ENCODE measurements around the gene STARD3NL. TPM values are rescaled to one million over a fixed set of nuclear protein-coding genes. Genes with fewer than 3 reads are reported as not detected.
"Not testable (repeated sequence)": the region's sequence is repeated elsewhere in the genome, so short reads cannot be mapped to it uniquely, and the experiment has no call there.

The STARD3NL gene
- total and polyA plus RNA-seq, 10 of the 15 experiments (the other 5 are each of a cell fraction or from before 2014, with no cell fraction given): 66.1 to 133 (median 85.7) TPM

GRCh38 chr7:38239129-38239528, 61.1 kb downstream of the STARD3NL start:
- H3K4me2 ChIP-seq (ENCODE audit: control insufficient read depth, insufficient read depth); H3K9me3 ChIP-seq (replicated peaks; ENCODE audit: control insufficient read depth, insufficient read depth, low read length); ATAC-seq; H3K79me2 ChIP-seq (ENCODE audit: control insufficient read depth, insufficient read depth, low read length); in situ Hi-C loops (cut with MboI); H3K27me3 ChIP-seq (replicated peaks in 1 of 2; ENCODE audit: control insufficient read depth in 2 of 2, insufficient read depth in 2 of 2, low read length in 1 of 2); SMC1A ChIA-PET (ENCODE audit: uncharacterized antibody, unreplicated experiment); H2AFZ ChIP-seq (ENCODE audit: control insufficient read depth, low read depth, low read length); H3K36me3 ChIP-seq (ENCODE audit: control insufficient read depth in 2 of 2, insufficient read depth in 2 of 2, low read length in 1 of 2); H3K27ac ChIP-seq (ENCODE audit: control insufficient read depth, insufficient read depth); H3K4me3 ChIP-seq; DNase-seq (ENCODE audit: low read depth, low spot score); RAD21 ChIA-PET (ENCODE audit: unreplicated experiment); H3K9ac ChIP-seq (ENCODE audit: control insufficient read depth, insufficient read depth, low read length); BruUV-seq (replicated peaks); POLR2A ChIA-PET; intact Hi-C loops (cut with micrococcal nuclease; ENCODE audit: unreplicated experiment); H4K20me1 ChIP-seq (ENCODE audit: control insufficient read depth, insufficient read depth); H3K4me1 ChIP-seq (ENCODE audit: control insufficient read depth, insufficient read depth, low read length); FAIRE-seq: not testable (repeated sequence)
- 49% methylated on average over 10 of the region's 10 CpGs for WGBS (ENCODE audit: insufficient coverage, insufficient replicate concordance, low lambda C conversion rate, missing lambda C conversion rate)
- CTCF ChIA-PET: interaction anchor here (0.9 kb wide), 1 partner anchor 92 kb away, joined by 3 read pairs; no protein-coding TSS in a partner anchor

GRCh38 chr7:38241071-38241470, 63.0 kb downstream of the STARD3NL start:
- ATAC-seq: no peak
- SMC1A ChIA-PET (ENCODE audit: uncharacterized antibody, unreplicated experiment): interaction anchor here (1.4 kb wide), 1 partner anchor 26 kb away, joined by 5 read pairs; no protein-coding TSS in a partner anchor
- TF ChIP-seq POLR2AphosphoS5 (IDR thresholded peaks at IDR 0.05; ENCODE audit: low read length) (no peak), RB1 (IDR thresholded peaks at IDR 0.05; ENCODE audit: borderline replicate concordance) (no peak), TCF7 (IDR thresholded peaks at IDR 0.05; ENCODE audit: borderline replicate concordance) (no peak), BCLAF1 (IDR thresholded peaks at IDR 0.05) (no peak), E2F8 (IDR thresholded peaks at IDR 0.05; ENCODE audit: low read depth, partially characterized antibody) (no peak), ZBED1 (IDR thresholded peaks at IDR 0.05; ENCODE audit: borderline replicate concordance) (no peak), GATAD2B (conservative IDR thresholded peaks at IDR 0.05; ENCODE audit: low read depth) (no peak), RELB (IDR thresholded peaks at IDR 0.05; ENCODE audit: low read depth) (no peak), TAF1 (IDR thresholded peaks at IDR 0.05; ENCODE audit: borderline replicate concordance, low read depth, low read length) (no peak), BMI1 (IDR thresholded peaks at IDR 0.05; ENCODE audit: borderline replicate concordance) (no peak), KDM1A (IDR thresholded peaks at IDR 0.05; ENCODE audit: borderline replicate concordance) (no peak)

More at GRCh38 chr7:38241071-38241470, 63.0 kb downstream of the STARD3NL start:
- FAIRE-seq: no peak
- no peaks in the 10 kb centered on the region for H4K20me1 ChIP-seq (ENCODE audit: control insufficient read depth, insufficient read depth)
- no peaks in the 10 kb centered on the region for H3K9me3 ChIP-seq (replicated peaks; ENCODE audit: control insufficient read depth, insufficient read depth, low read length)
- H3K27ac ChIP-seq (ENCODE audit: control insufficient read depth, insufficient read depth): no peak overlapping the region
- 26% methylated on average over 3 of the region's 3 CpGs for WGBS (ENCODE audit: insufficient coverage, insufficient replicate concordance, low lambda C conversion rate, missing lambda C conversion rate)
- no peaks in the 10 kb centered on the region for H3K79me2 ChIP-seq (ENCODE audit: control insufficient read depth, insufficient read depth, low read length)
- no peak overlapping the region for H3K4me3 ChIP-seq
- RAD21 ChIA-PET (ENCODE audit: unreplicated experiment): no interaction called here
- no peak for DNase-seq (ENCODE audit: low read depth, low spot score)
- no peaks in the 10 kb centered on the region for H3K36me3 ChIP-seq (ENCODE audit: control insufficient read depth in 2 of 2, insufficient read depth in 2 of 2, low read length in 1 of 2)
- intact Hi-C loops (cut with micrococcal nuclease; ENCODE audit: unreplicated experiment): no loop called here
- no peak overlapping the region for H3K9ac ChIP-seq (ENCODE audit: control insufficient read depth, insufficient read depth, low read length)
- H3K4me2 ChIP-seq (ENCODE audit: control insufficient read depth, insufficient read depth): no peak overlapping the region
- no peak overlapping the region for H2AFZ ChIP-seq (ENCODE audit: control insufficient read depth, low read depth, low read length)
- POLR2A ChIA-PET: no interaction called here
- CTCF ChIA-PET: no interaction called here
- no TSS peak for BruUV-seq (replicated peaks)
- in situ Hi-C loops (cut with MboI): no loop called here
- H3K27me3 ChIP-seq (replicated peaks in 1 of 2; ENCODE audit: control insufficient read depth in 2 of 2, insufficient read depth in 2 of 2, low read length in 1 of 2): no peaks in the 10 kb centered on the region
- H3K4me1 ChIP-seq (ENCODE audit: control insufficient read depth, insufficient read depth, low read length): no peaks in the 10 kb centered on the region
